Activated CD4-positive, CD25-positive, alpha-beta regulatory T cell treated with anti-CD3 and anti-CD28 coated beads, Interleukin-2, amount 50 U/mL, for 24 hours (primary cell): Measurements from ENCODE around the gene UBASH3B.

Experiments
- ATAC-seq, 2 donors: fragments of 150-1000 bp; cut with Tn5 transposase; one replicate each; pipeline ENCODE4 v1.10.0; 2021; ENCODE audit warnings: mild to moderate bottlenecking in 1 of 2, moderate library complexity in 1 of 2

UBASH3B gene

GRCh38 chr11:122647736-122648275, 7.7 kb upstream of the UBASH3B start:
- ATAC-seq, result no peak

GRCh38 chr11:122649116-122649515, 6.4 kb upstream of the UBASH3B start:
- ATAC-seq, result no peak

GRCh38 chr11:122650619-122651018, 4.9 kb upstream of the UBASH3B start:
- ATAC-seq, result no peak

- no peak for ATAC-seq
These were observed 3.0 kb upstream of the UBASH3B start for GRCh38 chr11:122652495-122652894.

- no peak for ATAC-seq
These were observed 1.5 kb upstream of the UBASH3B start for GRCh38 chr11:122653916-122654585.

GRCh38 chr11:122656073-122656630, 630 bp downstream of the UBASH3B start:
- ATAC-seq, result peak; percentile 51 to 55

GRCh38 chr11:122656631-122657101, 1.1 kb downstream of the UBASH3B start:
- peak; percentile 34 to 39 for ATAC-seq

- ATAC-seq, result no peak
These were observed 4.4 kb downstream of the UBASH3B start for GRCh38 chr11:122659676-122660554.

GRCh38 chr11:122661182-122661945, 5.8 kb downstream of the UBASH3B start:
- ATAC-seq, result no peak

GRCh38 chr11:122663056-122663740, 7.7 kb downstream of the UBASH3B start:
- ATAC-seq, result no peak

GRCh38 chr11:122663764-122664163, 8.2 kb downstream of the UBASH3B start:
- ATAC-seq, result no peak

- ATAC-seq, result no peak
These were observed 8.7 kb downstream of the UBASH3B start for GRCh38 chr11:122664188-122664587.

- no peak for ATAC-seq
These were observed 10.3 kb downstream of the UBASH3B start for GRCh38 chr11:122665861-122666260.

GRCh38 chr11:122666743-122667142, 11.2 kb downstream of the UBASH3B start:
- peak; percentile 52 to 58 for ATAC-seq

GRCh38 chr11:122668562-122669090, 13.1 kb downstream of the UBASH3B start:
- ATAC-seq, result peak; percentile 70 to 83

GRCh38 chr11:122670131-122670530, 14.6 kb downstream of the UBASH3B start:
- ATAC-seq, result no peak

GRCh38 chr11:122671400-122671891, 15.9 kb downstream of the UBASH3B start:
- ATAC-seq, result no peak

GRCh38 chr11:122672892-122673291, 17.4 kb downstream of the UBASH3B start:
- no peak for ATAC-seq

- ATAC-seq, result no peak
These were observed 18.2 kb downstream of the UBASH3B start for GRCh38 chr11:122673701-122674100.

- ATAC-seq, result peak; percentile 27 to 58
These were observed 21.1 kb downstream of the UBASH3B start for GRCh38 chr11:122676638-122677037.

GRCh38 chr11:122677256-122677655, 21.7 kb downstream of the UBASH3B start:
- no peak for ATAC-seq
